Kidney (tissue), 14 donors: ENCODE measurements around the gene SLC45A3. TPM values are rescaled to one million over a fixed set of nuclear protein-coding genes. Genes with fewer than 3 reads are reported as not detected.

Source experiments
- DNase-seq, 5 donors: peaks; one replicate each; pipeline ENCODE4 v3.0.0-alpha.2; 2013 to 2020
- FAIRE-seq: peaks from 2 replicates; lab custom pipeline; 2012; peaks lifted over from hg19 to GRCh38; lab: Jason Lieb, UNC
- H3K27ac ChIP-seq, 2 donors: one replicate each; pipeline ENCODE4 v1.7.0; 2013; ENCODE audit warnings: low read depth in 2 of 2, low read length in 2 of 2, inconsistent platforms in 1 of 2
- H3K27me3 ChIP-seq: one replicate; pipeline ENCODE4 v1.7.1; 2013; ENCODE audit warnings: low read length, inconsistent platforms; ENCODE audit not compliant: control insufficient read depth, insufficient read depth
- H3K36me3 ChIP-seq, 3 donors: one replicate each; pipeline versions ENCODE4 v1.7.0 to v1.7.1; 2013; ENCODE audit warnings: low read length in 3 of 3, control low read depth in 1 of 3, inconsistent platforms in 1 of 3; ENCODE audit not compliant: insufficient read depth in 3 of 3, control insufficient read depth in 2 of 3
- H3K4me1 ChIP-seq, 3 donors: one replicate each; pipeline versions ENCODE4 v1.7.0 to v1.7.1; 2013; ENCODE audit warnings: low read length in 3 of 3, inconsistent platforms in 1 of 3, low read depth in 1 of 3; ENCODE audit not compliant: control insufficient read depth in 2 of 3, insufficient read depth in 2 of 3
- H3K4me3 ChIP-seq, 3 donors: one replicate each; pipeline versions ENCODE4 v1.7.0 to v1.8.1; 2013; ENCODE audit warnings: low read length in 3 of 3, control low read depth in 1 of 3, inconsistent platforms in 1 of 3
- H3K9ac ChIP-seq, 3 donors: one replicate each; pipeline versions ENCODE4 v1.7.0 to v1.7.1; 2013; ENCODE audit warnings: low read length in 3 of 3, control low read depth in 1 of 3, inconsistent platforms in 1 of 3
- H3K9me3 ChIP-seq, 3 donors: one replicate each; pipeline versions ENCODE4 v1.7.0 to v1.7.1; 2013; ENCODE audit warnings: low read length in 3 of 3, control low read depth in 1 of 3, inconsistent platforms in 1 of 3; ENCODE audit not compliant: control insufficient read depth in 2 of 3, insufficient read depth in 1 of 3
- CTCF ChIP-seq: IDR thresholded peaks from 3 replicates; pipeline ENCODE4 v1.5.1; 2012; ENCODE audit warnings: mild to moderate bottlenecking, moderate library complexity, borderline replicate concordance; ENCODE audit not compliant: insufficient read depth; ENCODE audit errors: extremely low read depth
- intact Hi-C: fragments of 100-400 bp; cut with DNase I; formaldehyde crosslinking; loops from one replicate; pipeline ENCODE4 v1.11.1; 2022
- polyA plus RNA-seq: library from polyadenylated mRNA; stranded (reverse); fragments of 350-450 nt; fragmentation: Illumina TruSeq; extraction: RNeasy Lipid Tissue Mini Kit (QIAGEN cat#74804); gene quantifications from one replicate; pipeline ENCODE4 v1.2.3, GENCODE V29; 2014; ENCODE audit warnings: low read depth, low replicate concordance; ENCODE audit not compliant: insufficient read depth
- total RNA-seq: library from RNA; stranded (reverse); fragmentation: NEBNext Ultra II Directional; extraction: Animal tissue kit (Norgen Biotek cat#: 25700); gene quantifications from one replicate; pipeline ENCODE4 v1.2.1, GENCODE V29; 2021
- donor health status: control.
- donor health status: control.
- donor health status: control.
- donor health status: control.
- donor health status: control.
- donor health status: DM: yes; HTN: yes; CAD: no.
- donor health status: Normal renal cell carcinoma (clear cell type).

The SLC45A3 gene
- total and polyA plus RNA-seq, 2 donors from 2014 or later = 6.8 to 7.2 TPM

DNA sequence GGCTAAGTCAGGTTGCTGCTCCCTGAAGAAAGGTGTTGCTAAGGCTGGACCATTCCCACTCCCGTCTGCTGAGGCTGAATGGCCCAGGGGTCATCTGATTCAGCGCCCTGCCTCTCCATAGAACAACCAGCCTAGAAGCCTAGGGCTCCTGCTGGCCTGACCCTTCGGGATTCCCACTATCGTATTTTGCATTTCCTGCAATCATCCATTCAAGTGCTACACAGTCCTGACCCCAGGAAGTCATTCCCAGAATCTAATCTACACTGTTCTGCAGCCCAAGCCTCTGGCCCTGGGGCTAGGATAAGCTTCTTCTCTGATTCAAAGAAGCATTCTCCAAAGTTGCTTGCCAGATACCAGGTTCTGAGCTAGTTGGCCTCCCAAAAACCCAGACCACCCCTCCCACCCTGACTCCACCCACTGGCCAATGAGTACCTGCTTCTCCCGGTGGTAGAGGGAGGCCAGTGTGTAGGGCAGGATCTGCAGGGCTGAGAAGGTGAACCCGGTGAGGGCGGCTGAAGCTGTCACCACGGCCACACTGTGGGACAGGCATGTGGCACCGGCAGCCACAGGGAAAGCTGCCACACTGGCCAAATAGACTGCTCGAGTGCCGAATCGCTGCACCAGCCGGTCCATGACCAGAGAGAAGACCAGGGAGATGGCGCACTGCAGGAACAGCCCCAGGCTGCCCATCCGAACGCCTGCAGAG is 18.7 kb downstream of the SLC45A3 start:
- Histone ChIP-seq H3K9ac (no peak overlapping the region), H3K4me1 (peaks cover 0 to 9% (median 5%) of the 10 kb centered on the region in 3 donors), H3K9me3 (no peaks in the 10 kb centered on the region), H3K4me3 (no peak overlapping the region), H3K36me3 (no peaks in the 10 kb centered on the region), H3K27me3 (no peaks in the 10 kb centered on the region), H3K27ac (no peak overlapping the region)
- intact Hi-C loops = loop anchor here (10.0 kb wide), 1 partner anchor 53 kb away; no protein-coding TSS in a partner anchor
- TF ChIP-seq CTCF = no peak
- FAIRE-seq = no peak
- no peak for DNase-seq

DNA sequence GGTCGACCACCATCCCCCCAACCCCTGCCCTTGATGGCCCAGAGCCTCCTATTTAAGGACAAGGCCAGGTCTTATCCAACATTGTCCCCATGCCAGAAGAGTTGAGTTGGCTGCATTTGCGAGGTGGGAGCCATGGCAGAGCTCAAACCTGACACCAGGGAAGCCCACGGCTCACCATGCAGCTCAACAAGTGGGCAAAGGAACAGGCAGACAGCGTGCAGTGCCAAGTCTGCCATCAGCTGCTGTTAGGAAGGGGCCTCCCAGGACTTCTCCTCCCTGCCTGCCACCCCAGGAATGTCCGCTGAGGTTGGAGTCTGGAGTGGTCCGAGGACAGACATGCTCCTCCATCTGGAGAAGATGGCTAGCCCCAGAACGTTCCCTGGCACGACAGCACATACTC is 19.9 kb downstream of the SLC45A3 start:
- Histone ChIP-seq H3K27ac (no peak overlapping the region), H3K4me3 (no peak overlapping the region), H3K4me1 (peaks cover 0 to 9% (median 0%) of the 10 kb centered on the region in 3 donors), H3K36me3 (no peaks in the 10 kb centered on the region), H3K9ac (no peak overlapping the region), H3K27me3 (no peaks in the 10 kb centered on the region), H3K9me3 (no peaks in the 10 kb centered on the region)
- DNase-seq = no peak
- no peak for TF ChIP-seq CTCF
- no peak for FAIRE-seq
- intact Hi-C loops = loop anchor here (10.0 kb wide), 1 partner anchor 54 kb away; no protein-coding TSS in a partner anchor

DNA sequence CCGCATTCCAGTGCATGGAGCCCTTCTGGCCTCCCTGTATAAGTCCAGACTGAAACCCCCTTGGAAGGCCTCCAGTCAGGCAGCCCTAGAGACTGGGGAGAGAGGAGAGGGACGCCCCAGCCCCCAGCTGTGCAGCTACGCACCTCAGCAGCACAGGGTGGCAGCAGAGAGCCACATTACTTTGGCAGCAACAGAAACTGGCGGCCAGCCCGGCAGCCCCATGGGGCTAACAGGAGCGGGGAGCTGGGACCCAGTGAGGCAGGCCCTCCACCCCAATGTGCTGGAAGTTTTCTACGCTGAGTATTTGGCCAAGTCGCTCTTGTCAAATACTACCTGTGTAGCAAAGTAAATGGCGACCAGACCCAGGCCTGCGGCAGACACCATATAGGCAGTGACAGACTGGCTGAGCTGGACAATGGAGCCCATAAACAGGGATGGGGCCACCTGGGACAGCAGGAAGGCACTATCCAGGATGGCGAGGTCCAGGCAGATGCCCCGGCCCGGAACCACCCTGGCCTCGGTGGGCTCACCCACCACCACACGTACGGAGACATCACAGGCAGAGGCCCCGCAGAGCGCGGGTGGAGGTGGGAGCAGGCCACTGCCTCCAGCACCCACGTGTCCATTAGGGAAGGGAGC is 21.2 kb downstream of the SLC45A3 start:
- DNase-seq (peak; percentile 75 to 90 (median 82)), FAIRE-seq (no peak)
- peak; percentile 93 for TF ChIP-seq CTCF

More for the DNA sequence above, 21.2 kb downstream of the SLC45A3 start:
- Histone ChIP-seq H3K36me3 (no peaks in the 10 kb centered on the region), H3K9ac (no peak overlapping the region), H3K27ac (no peak overlapping the region), H3K9me3 (no peaks in the 10 kb centered on the region), H3K27me3 (no peaks in the 10 kb centered on the region), H3K4me3 (no peak overlapping the region), H3K4me1 (no peaks in the 10 kb centered on the region)
- intact Hi-C loops = loop anchor here (5.0 kb wide), 1 partner anchor 132 kb away; no protein-coding TSS in a partner anchor
